B cell (primary cell): ENCODE measurements around the gene NPTXR. TPM values are rescaled to one million over a fixed set of nuclear protein-coding genes. Genes with fewer than 3 reads are reported as not detected.

Experiments
- ATAC-seq: fragments of 200-7000 bp; cut with Tn5 transposase; one replicate; pipeline ENCODE4 v1.10.0; 2021; ENCODE audit warnings: low read depth, mild to moderate bottlenecking, moderate number of reproducible peaks, moderate library complexity
- CTCF ChIA-PET: fragments of 350-600 bp; sonication (Branson Sonifier 250); formaldehyde crosslinking; loops from one replicate; lab custom pipeline; 2021; ENCODE audit warnings: antibody characterized with exemption, inconsistent platforms; lab: Charles Lee
- POLR2A ChIA-PET: fragments of 350-600 bp; sonication (Branson Sonifier 250); formaldehyde crosslinking; loops from one replicate; lab custom pipeline; 2021; ENCODE audit warnings: antibody characterized with exemption; lab: Charles Lee
- DNase-seq: peaks from one replicate; pipeline ENCODE4 v3.0.0; 2013
- H2AFZ ChIP-seq: 2 replicates; pipeline ENCODE4 v1.6.1; 2012; ENCODE audit warnings: mild to moderate bottlenecking, low read depth, low read length; ENCODE audit not compliant: insufficient read depth, poor library complexity, severe bottlenecking
- H3K27ac ChIP-seq, 2 donors: 1 replicate in 1 of 2; 2 replicates in 1 of 2; pipeline ENCODE4 v1.5.1; 2012 to 2013; ENCODE audit warnings: low read length in 2 of 2, mild to moderate bottlenecking in 2 of 2, moderate library complexity in 1 of 2
- H3K27me3 ChIP-seq, 4 experiments: fragments of 200-600 bp in 1 of 4; sonication (generic) in 1 of 4; replicated peaks in 1 of 4; 1 replicate in 2 of 4; 2 replicates in 2 of 4; pipeline versions ENCODE4 v1.6.1 to v1.7.0; 2013 to 2016; ENCODE audit warnings: low read length in 3 of 4, mild to moderate bottlenecking in 2 of 4, mixed read lengths in 1 of 4, moderate library complexity in 1 of 4; ENCODE audit not compliant: insufficient read depth in 4 of 4, control insufficient read depth in 3 of 4; ENCODE audit errors: control extremely low read depth in 1 of 4
- H3K36me3 ChIP-seq, 2 experiments: replicated peaks in 1 of 2; 1 replicate in 1 of 2; 2 replicates in 1 of 2; pipeline versions ENCODE4 v1.6.1 to v1.7.1; 2013; ENCODE audit warnings: low read length in 1 of 2; ENCODE audit not compliant: insufficient read depth in 2 of 2, control insufficient read depth in 1 of 2; ENCODE audit errors: control extremely low read depth in 1 of 2, extremely low read depth in 1 of 2
- H3K4me1 ChIP-seq, 2 donors: fragments of 200-600 bp in 1 of 2; sonication (generic) in 1 of 2; 1 replicate in 1 of 2; 2 replicates in 1 of 2; pipeline versions ENCODE4 v1.5.1 to v1.6.1; 2013 to 2017; ENCODE audit warnings: low read length in 2 of 2; ENCODE audit not compliant: control insufficient read depth in 2 of 2, insufficient read depth in 2 of 2
- H3K4me2 ChIP-seq: replicated peaks from 2 replicates; pipeline ENCODE3; 2012; ENCODE audit warnings: mild to moderate bottlenecking, low read depth, low read length; ENCODE audit not compliant: poor library complexity, severe bottlenecking
- H3K4me3 ChIP-seq, 5 experiments: fragments of 200-600 bp in 1 of 5; sonication (generic) in 1 of 5; 1 replicate in 3 of 5; 2 replicates in 2 of 5; pipeline versions ENCODE4 v1.5.1 to v1.7.0; 2011 to 2016; ENCODE audit warnings: low read length in 4 of 5, mild to moderate bottlenecking in 4 of 5, low read depth in 2 of 5, control low read depth in 1 of 5, moderate library complexity in 1 of 5; ENCODE audit not compliant: insufficient read depth in 1 of 5; ENCODE audit errors: control extremely low read depth in 1 of 5, extremely low read depth in 1 of 5
- H3K79me2 ChIP-seq: fragments of 200-600 bp; sonication (generic); one replicate; pipeline ENCODE4 v1.6.0; 2016; ENCODE audit warnings: low read length; ENCODE audit not compliant: control insufficient read depth, insufficient read depth
- H3K9ac ChIP-seq: fragments of 200-600 bp; sonication (generic); 2 replicates; pipeline ENCODE4 v1.6.1; 2017; ENCODE audit warnings: mild to moderate bottlenecking, low read length, moderate library complexity
- H3K9me3 ChIP-seq, 3 donors: one replicate each; pipeline versions ENCODE4 v1.6.1 to v1.7.1; 2013; ENCODE audit warnings: low read length in 2 of 3; ENCODE audit not compliant: control insufficient read depth in 2 of 3, insufficient read depth in 1 of 3; ENCODE audit errors: control extremely low read depth in 1 of 3
- H4K20me1 ChIP-seq: 2 replicates; pipeline ENCODE4 v1.6.0; 2012; ENCODE audit warnings: mild to moderate bottlenecking, low read length; ENCODE audit not compliant: insufficient read depth, control insufficient read depth, poor library complexity, severe bottlenecking
- H3K27ac Mint-ChIP-seq: one replicate; pipeline ENCODE4 v1.8.0; 2021; ENCODE audit warnings: mixed read lengths
- H3K27me3 Mint-ChIP-seq: one replicate; pipeline ENCODE4 v1.8.0; 2021; ENCODE audit warnings: mixed read lengths
- H3K4me1 Mint-ChIP-seq: one replicate; pipeline ENCODE4 v1.8.0; 2021; ENCODE audit warnings: mixed read lengths
- H3K4me3 Mint-ChIP-seq: one replicate; pipeline ENCODE4 v1.8.0; 2021; ENCODE audit warnings: mixed read lengths
- H3K9me3 Mint-ChIP-seq: one replicate; pipeline ENCODE4 v1.8.0; 2022; ENCODE audit warnings: mixed read lengths; ENCODE audit not compliant: insufficient read depth
- EZH2 ChIP-seq: IDR thresholded peaks from 2 replicates; pipeline ENCODE4 v1.6.1; 2012; ENCODE audit warnings: borderline replicate concordance, low read depth, mild to moderate bottlenecking, moderate library complexity, low read length; ENCODE audit not compliant: insufficient read depth, poor library complexity, severe bottlenecking
- WGBS: methylation state at CpG from one replicate; pipeline ENCODE4 v1.1.5; 2013; ENCODE audit warnings: missing lambda C conversion rate; ENCODE audit not compliant: insufficient coverage; 5-methylcytosine and 5-hydroxymethylcytosine counted together
- intact Hi-C: fragments of 100-400 bp; cut with micrococcal nuclease; formaldehyde crosslinking; loops from one replicate; pipeline ENCODE4 v1.10.0; 2022
- polyA plus RNA-seq: library from polyadenylated mRNA; depleted of rRNA; stranded (reverse); fragments of >200 nt; gene quantifications from 2 replicates; pipeline ENCODE4 v1.2.3, GENCODE V29; 2012
- total RNA-seq, 2 donors: library from RNA; stranded (reverse); fragments of 120-200 nt in 1 of 2; gene quantifications; 1 replicate in 1 of 2; 2 replicates in 1 of 2; pipeline versions ENCODE4 v1.2.3 to v1.2.4, GENCODE V29; 2013 to 2022
- TF ChIP-seq, protein P1 (sequence below): fragments of 200-600 bp; IDR thresholded peaks from one replicate; pipeline ENCODE4 v1.8.0; 2022; ENCODE audit warnings: antibody characterized with exemption, mild to moderate bottlenecking

NPTXR gene
- total and polyA plus RNA-seq, 2 donors (not counting 1 experiment from before 2014, with no cell fraction given), result 0.16 to 0.71 TPM

- Histone ChIP-seq H3K27ac (no peak overlapping the region), H3K79me2 (no peaks in the 10 kb centered on the region), H3K4me1 (no peaks in the 10 kb centered on the region), H3K36me3 (peaks cover 0 to 9% of the 10 kb centered on the region in 2 experiments), H3K4me2 (no peak overlapping the region), H4K20me1 (no peaks in the 10 kb centered on the region), H3K9ac (no peak overlapping the region), H2AFZ (no peak overlapping the region), H3K9me3 (no peaks in the 10 kb centered on the region), H3K4me3 (no peak overlapping the region), H3K27me3 (no peaks in the 10 kb centered on the region)
- ChIA-PET POLR2A (no interaction called here), CTCF (no interaction called here)
- no peak overlapping the region for H3K4me3 Mint-ChIP-seq
- intact Hi-C loops, result no loop called here
- DNase-seq (no peak), ATAC-seq (no peak)
- no peaks in the 10 kb centered on the region for H3K27me3 Mint-ChIP-seq
- no peaks in the 10 kb centered on the region for H3K4me1 Mint-ChIP-seq
- no peak overlapping the region for H3K27ac Mint-ChIP-seq
- no peaks in the 10 kb centered on the region for H3K9me3 Mint-ChIP-seq
- 55% methylated on average over 9 of the region's 13 CpGs for WGBS
- TF ChIP-seq, protein P1, sequence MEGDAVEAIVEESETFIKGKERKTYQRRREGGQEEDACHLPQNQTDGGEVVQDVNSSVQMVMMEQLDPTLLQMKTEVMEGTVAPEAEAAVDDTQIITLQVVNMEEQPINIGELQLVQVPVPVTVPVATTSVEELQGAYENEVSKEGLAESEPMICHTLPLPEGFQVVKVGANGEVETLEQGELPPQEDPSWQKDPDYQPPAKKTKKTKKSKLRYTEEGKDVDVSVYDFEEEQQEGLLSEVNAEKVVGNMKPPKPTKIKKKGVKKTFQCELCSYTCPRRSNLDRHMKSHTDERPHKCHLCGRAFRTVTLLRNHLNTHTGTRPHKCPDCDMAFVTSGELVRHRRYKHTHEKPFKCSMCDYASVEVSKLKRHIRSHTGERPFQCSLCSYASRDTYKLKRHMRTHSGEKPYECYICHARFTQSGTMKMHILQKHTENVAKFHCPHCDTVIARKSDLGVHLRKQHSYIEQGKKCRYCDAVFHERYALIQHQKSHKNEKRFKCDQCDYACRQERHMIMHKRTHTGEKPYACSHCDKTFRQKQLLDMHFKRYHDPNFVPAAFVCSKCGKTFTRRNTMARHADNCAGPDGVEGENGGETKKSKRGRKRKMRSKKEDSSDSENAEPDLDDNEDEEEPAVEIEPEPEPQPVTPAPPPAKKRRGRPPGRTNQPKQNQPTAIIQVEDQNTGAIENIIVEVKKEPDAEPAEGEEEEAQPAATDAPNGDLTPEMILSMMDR, result no peak
- TF ChIP-seq EZH2, result no peak
Observed at GRCh38 chr22:38782402-38783094, 61.3 kb downstream of the NPTXR start.

DNA sequence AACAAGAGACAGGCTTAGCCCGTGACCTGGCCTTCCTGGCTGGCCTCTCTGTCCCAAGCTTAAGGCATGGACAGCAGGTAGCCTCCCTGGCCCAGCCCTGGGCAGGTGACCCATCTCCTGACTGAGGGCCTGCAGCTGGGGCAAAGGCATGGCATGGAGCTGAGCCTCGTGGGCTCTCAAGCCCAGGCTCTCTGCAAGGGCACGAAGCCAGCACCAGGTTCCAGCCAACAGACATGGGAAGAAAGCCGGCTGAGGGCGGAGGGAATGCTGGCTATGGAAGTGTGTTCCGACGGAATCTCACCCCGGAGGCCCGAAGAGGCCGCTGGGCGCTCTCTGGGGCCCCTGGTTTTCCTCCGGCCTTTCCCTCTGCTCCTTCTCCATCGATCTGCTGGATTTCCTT, 62.8 kb downstream of the NPTXR start:
- CTCF ChIA-PET, result no interaction called here

More for the DNA sequence above, 62.8 kb downstream of the NPTXR start:
- 98% methylated on average over 10 of the region's 13 CpGs for WGBS
- H3K9me3 Mint-ChIP-seq, result no peaks in the 10 kb centered on the region
- TF ChIP-seq, protein P1, result no peak
- no peak for TF ChIP-seq EZH2
- ATAC-seq (no peak), DNase-seq (no peak)
- H3K27ac ChIP-seq, result no peak overlapping the region
- no peaks in the 10 kb centered on the region for H3K27me3 ChIP-seq
- peaks cover 0 to 9% of the 10 kb centered on the region in 2 experiments for H3K36me3 ChIP-seq
- H3K27ac Mint-ChIP-seq, result no peak overlapping the region
- H3K4me3 ChIP-seq, result no peak overlapping the region
- H3K4me2 ChIP-seq, result no peak overlapping the region
- H3K4me1 Mint-ChIP-seq, result no peaks in the 10 kb centered on the region
- H3K9ac ChIP-seq, result no peak overlapping the region
- no peaks in the 10 kb centered on the region for H3K9me3 ChIP-seq
- H3K4me1 ChIP-seq, result no peaks in the 10 kb centered on the region
- no peaks in the 10 kb centered on the region for H4K20me1 ChIP-seq
- no peak overlapping the region for H3K4me3 Mint-ChIP-seq
- H2AFZ ChIP-seq, result no peak overlapping the region
- intact Hi-C loops, result no loop called here
- H3K27me3 Mint-ChIP-seq, result no peaks in the 10 kb centered on the region
- POLR2A ChIA-PET, result no interaction called here
- H3K79me2 ChIP-seq, result no peaks in the 10 kb centered on the region
